BE2C (cell line): ENCODE results near the gene DRAXIN.

Experiments used
- DNase-seq: peaks from one replicate; pipeline ENCODE4 v3.0.0-alpha.2; 2020
- H3K27me3 ChIP-seq: fragments of 250-450 bp; sonication (Bioruptor Pico); 2 replicates; pipeline ENCODE4 v1.5.1; 2020; ENCODE audit warnings: mild to moderate bottlenecking
- H3K36me3 ChIP-seq: fragments of 250-450 bp; sonication (Bioruptor Pico); 2 replicates; pipeline ENCODE4 v1.5.1; 2020; ENCODE audit warnings: mild to moderate bottlenecking
- H3K4me1 ChIP-seq: fragments of 250-450 bp; sonication (Bioruptor Pico); 2 replicates; pipeline ENCODE4 v1.5.1; 2020
- H3K4me3 ChIP-seq: 2 replicates; pipeline ENCODE4 v1.5.1; 2011; ENCODE audit warnings: low read depth, low read length
- H3K9me3 ChIP-seq: fragments of 250-450 bp; sonication (Bioruptor Pico); 2 replicates; pipeline ENCODE4 v1.5.1; 2020
- CTCF ChIP-seq: IDR thresholded peaks from 2 replicates; pipeline ENCODE4 v1.5.1; 2012; ENCODE audit warnings: mild to moderate bottlenecking, low read depth, low read length

The DRAXIN gene

GRCh38 chr1:11746092-11746491, 54.6 kb downstream of the DRAXIN start:
- DNase-seq: no peak

GRCh38 chr1:11746795-11747487, 55.4 kb downstream of the DRAXIN start:
- H3K9me3 ChIP-seq: no peaks in the 10 kb centered on the region
- no peak for TF ChIP-seq CTCF
- H3K4me1 ChIP-seq: no peaks in the 10 kb centered on the region
- no peaks in the 10 kb centered on the region for H3K36me3 ChIP-seq
- no peak for DNase-seq
- H3K4me3 ChIP-seq: no peak overlapping the region
- H3K27me3 ChIP-seq: no peaks in the 10 kb centered on the region

More at GRCh38 chr1:11746092-11746491, 54.6 kb downstream of the DRAXIN start:
- Histone ChIP-seq H3K4me3 (no peak overlapping the region), H3K4me1 (no peaks in the 10 kb centered on the region), H3K9me3 (no peaks in the 10 kb centered on the region), H3K27me3 (no peaks in the 10 kb centered on the region), H3K36me3 (no peaks in the 10 kb centered on the region)
- no peak for TF ChIP-seq CTCF

- no peaks in the 10 kb centered on the region for H3K36me3 ChIP-seq
- no peaks in the 10 kb centered on the region for H3K27me3 ChIP-seq
- no peak for TF ChIP-seq CTCF
- no peak for DNase-seq
- no peaks in the 10 kb centered on the region for H3K4me1 ChIP-seq
- H3K9me3 ChIP-seq: no peaks in the 10 kb centered on the region
- no peak overlapping the region for H3K4me3 ChIP-seq
Observed at GRCh38 chr1:11748294-11749202, 57.0 kb downstream of the DRAXIN start.

GRCh38 chr1:11749203-11749689, 57.7 kb downstream of the DRAXIN start:
- peak; percentile 21 for DNase-seq
- Histone ChIP-seq H3K4me1 (no peaks in the 10 kb centered on the region), H3K36me3 (no peaks in the 10 kb centered on the region), H3K9me3 (no peaks in the 10 kb centered on the region), H3K4me3 (no peak overlapping the region), H3K27me3 (no peaks in the 10 kb centered on the region)
- TF ChIP-seq CTCF: 0 out of 2 replicates have a peak, but pooled peaks have one; percentile 7

GRCh38 chr1:11749996-11750395, 58.5 kb downstream of the DRAXIN start:
- TF ChIP-seq CTCF: no peak
- DNase-seq: no peak
- no peak overlapping the region for H3K4me3 ChIP-seq
- H3K36me3 ChIP-seq: no peaks in the 10 kb centered on the region
- no peaks in the 10 kb centered on the region for H3K4me1 ChIP-seq
- H3K9me3 ChIP-seq: no peaks in the 10 kb centered on the region
- H3K27me3 ChIP-seq: no peaks in the 10 kb centered on the region
